DND-41 (cell line): ENCODE data around the gene AVL9.
"Not testable (repeated sequence)": the region's sequence is repeated elsewhere in the genome, so short reads cannot be mapped to it uniquely, and the experiment has no call there.

Experiments
- EZH2 ChIP-seq: IDR thresholded peaks from 3 replicates; pipeline ENCODE4 v1.6.1; 2012; ENCODE audit warnings: borderline replicate concordance, low read depth, mild to moderate bottlenecking, moderate library complexity, low read length, inconsistent platforms; ENCODE audit not compliant: severe bottlenecking
- TF ChIP-seq, protein P1 (sequence below): IDR thresholded peaks from 2 replicates; pipeline ENCODE4 v1.5.1; 2012; ENCODE audit warnings: borderline replicate concordance, low read length, moderate library complexity, mild to moderate bottlenecking; ENCODE audit not compliant: poor library complexity, severe bottlenecking; ENCODE audit errors: extremely low read depth

DNA sequence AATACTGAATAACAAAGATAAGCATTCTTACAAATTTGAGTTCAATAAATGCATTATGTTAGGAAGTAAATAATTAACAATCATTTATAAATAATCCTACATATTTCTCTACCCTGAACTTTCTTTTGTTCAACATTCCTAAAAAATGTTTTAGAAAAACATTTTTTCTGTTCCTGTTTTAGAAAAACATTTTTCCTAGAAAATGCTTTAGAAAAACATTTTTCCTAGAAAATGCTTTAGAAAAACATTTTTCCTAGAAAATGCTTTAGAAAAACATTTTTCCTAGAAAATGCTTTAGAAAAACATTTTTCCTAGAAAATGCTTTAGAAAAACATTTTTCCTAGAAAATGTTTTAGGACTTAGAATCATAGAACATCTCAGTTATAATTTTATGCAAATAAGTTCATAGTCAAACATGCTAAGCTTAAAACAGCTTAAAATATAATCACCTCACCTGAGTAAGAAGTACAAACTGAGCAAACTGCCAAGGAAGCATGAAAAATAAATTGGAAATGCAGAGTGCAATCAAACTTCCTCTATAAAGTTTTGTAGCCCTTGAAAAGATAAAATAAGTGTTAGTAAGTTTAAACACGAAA is 139.6 kb downstream of the AVL9 start:
- TF ChIP-seq, protein P1, sequence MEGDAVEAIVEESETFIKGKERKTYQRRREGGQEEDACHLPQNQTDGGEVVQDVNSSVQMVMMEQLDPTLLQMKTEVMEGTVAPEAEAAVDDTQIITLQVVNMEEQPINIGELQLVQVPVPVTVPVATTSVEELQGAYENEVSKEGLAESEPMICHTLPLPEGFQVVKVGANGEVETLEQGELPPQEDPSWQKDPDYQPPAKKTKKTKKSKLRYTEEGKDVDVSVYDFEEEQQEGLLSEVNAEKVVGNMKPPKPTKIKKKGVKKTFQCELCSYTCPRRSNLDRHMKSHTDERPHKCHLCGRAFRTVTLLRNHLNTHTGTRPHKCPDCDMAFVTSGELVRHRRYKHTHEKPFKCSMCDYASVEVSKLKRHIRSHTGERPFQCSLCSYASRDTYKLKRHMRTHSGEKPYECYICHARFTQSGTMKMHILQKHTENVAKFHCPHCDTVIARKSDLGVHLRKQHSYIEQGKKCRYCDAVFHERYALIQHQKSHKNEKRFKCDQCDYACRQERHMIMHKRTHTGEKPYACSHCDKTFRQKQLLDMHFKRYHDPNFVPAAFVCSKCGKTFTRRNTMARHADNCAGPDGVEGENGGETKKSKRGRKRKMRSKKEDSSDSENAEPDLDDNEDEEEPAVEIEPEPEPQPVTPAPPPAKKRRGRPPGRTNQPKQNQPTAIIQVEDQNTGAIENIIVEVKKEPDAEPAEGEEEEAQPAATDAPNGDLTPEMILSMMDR, result not testable (repeated sequence)
- TF ChIP-seq EZH2, result not testable (repeated sequence)
